ENCODE measurements around the gene NCL. TPM values are rescaled to one million over a fixed set of nuclear protein-coding genes. Genes with fewer than 3 reads are reported as not detected.

NCL gene
- total RNA-seq, 1 experiment from 2014 or later: 557 TPM

- BruUV-seq (replicated peaks): no TSS peak
- Histone ChIP-seq H4K20me1 (ENCODE audit: insufficient read depth) (peaks cover 28% of the 10 kb centered on the region), H3K27ac (no peak overlapping the region), H3K79me2 (ENCODE audit: low read depth) (no peaks in the 10 kb centered on the region), H3K9me2 (ENCODE audit: insufficient read depth) (no peaks in the 10 kb centered on the region), H3K4me3 (no peak overlapping the region), H3K27me3 (ENCODE audit: insufficient read depth, low read depth) (no peaks in the 10 kb centered on the region), H3K4me1 (replicated peaks; ENCODE audit: insufficient read depth) (no peaks in the 10 kb centered on the region), H2AFZ (no peak overlapping the region), H3K9me3 (ENCODE audit: insufficient read depth, low read depth) (no peaks in the 10 kb centered on the region), H3K36me3 (ENCODE audit: low read depth) (peaks cover 8% of the 10 kb centered on the region), H3F3A (ENCODE audit: insufficient read depth, low read depth) (peaks cover 58% of the 10 kb centered on the region), H3K4me2 (no peak overlapping the region)
- no peak for DNase-seq
- POLR2A ChIA-PET (ENCODE audit: unreplicated experiment): interaction anchor here (1.0 kb wide), 1 partner anchor 322 kb away, joined by 4 read pairs; no protein-coding TSS in a partner anchor
- intact Hi-C loops (cut with micrococcal nuclease; ENCODE audit: unreplicated experiment): loop anchor here (10.0 kb wide), 1 partner anchor 626 kb away; no protein-coding TSS in a partner anchor
- CTCF ChIA-PET: interaction anchor here (0.7 kb wide), 1 partner anchor 345 kb away, joined by 11 read pairs; no protein-coding TSS in a partner anchor
- no peak for TF ChIP-seq EZH2 (IDR thresholded peaks at IDR 0.05; ENCODE audit: low read depth)
- no peak for TF ChIP-seq CTCF (conservative IDR thresholded peaks at IDR 0.05)
Observed at GRCh38 chr2:231450548-231450989, 13.7 kb downstream of the NCL start.

DNA sequence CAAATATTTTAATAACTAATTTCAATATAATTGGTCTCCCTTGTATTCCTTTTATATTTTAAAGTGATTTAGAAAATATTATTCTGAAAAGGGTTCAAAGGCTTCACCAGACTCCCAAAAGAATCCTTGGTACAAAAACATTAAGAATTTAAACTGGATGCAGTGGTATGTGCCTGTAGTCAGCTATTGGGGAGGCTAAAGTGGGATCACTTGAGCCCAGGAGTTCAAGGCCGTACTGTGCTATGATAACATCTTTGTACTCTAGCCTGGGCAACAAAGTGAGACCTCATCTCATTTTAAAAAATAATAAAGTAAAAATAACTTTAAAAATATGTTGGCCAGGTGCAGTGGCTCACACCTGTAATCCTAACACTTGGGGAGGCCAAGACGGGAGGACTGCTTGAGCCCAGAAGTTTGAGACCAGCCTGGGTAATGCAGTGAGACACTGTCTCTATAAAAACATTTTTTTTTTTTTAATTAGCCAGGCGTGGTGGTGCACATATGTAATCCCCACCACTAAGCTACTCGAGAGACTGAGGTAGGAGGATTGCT lies 14.7 kb downstream of the NCL start:
- H3K27me3 ChIP-seq (ENCODE audit: insufficient read depth, low read depth): no peaks in the 10 kb centered on the region
- TF ChIP-seq CTCF (conservative IDR thresholded peaks at IDR 0.05) (no peak), EZH2 (IDR thresholded peaks at IDR 0.05; ENCODE audit: low read depth) (no peak)
- DNase-seq: no peak
- H3K36me3 ChIP-seq (ENCODE audit: low read depth): no peaks in the 10 kb centered on the region
- H3F3A ChIP-seq (ENCODE audit: insufficient read depth, low read depth): peaks cover 49% of the 10 kb centered on the region
- BruUV-seq (replicated peaks): no TSS peak
- intact Hi-C loops (cut with micrococcal nuclease; ENCODE audit: unreplicated experiment): loop anchor here (10.0 kb wide), 1 partner anchor 625 kb away; no protein-coding TSS in a partner anchor
- no peaks in the 10 kb centered on the region for H3K9me2 ChIP-seq (ENCODE audit: insufficient read depth)
- H3K9me3 ChIP-seq (ENCODE audit: insufficient read depth, low read depth): no peaks in the 10 kb centered on the region
- ChIA-PET POLR2A (ENCODE audit: unreplicated experiment) (no interaction called here), CTCF (interaction anchor here (0.6 kb wide), 1 partner anchor 1100 kb away, joined by 9 read pairs; no protein-coding TSS in a partner anchor)
- H4K20me1 ChIP-seq (ENCODE audit: insufficient read depth): peaks cover 20% of the 10 kb centered on the region
- H3K4me1 ChIP-seq (replicated peaks; ENCODE audit: insufficient read depth): no peaks in the 10 kb centered on the region
- H3K79me2 ChIP-seq (ENCODE audit: low read depth): no peaks in the 10 kb centered on the region
- H3K27ac ChIP-seq: no peak overlapping the region
- no peak overlapping the region for H3K4me2 ChIP-seq
- H3K4me3 ChIP-seq: no peak overlapping the region
- no peak overlapping the region for H2AFZ ChIP-seq

DNA sequence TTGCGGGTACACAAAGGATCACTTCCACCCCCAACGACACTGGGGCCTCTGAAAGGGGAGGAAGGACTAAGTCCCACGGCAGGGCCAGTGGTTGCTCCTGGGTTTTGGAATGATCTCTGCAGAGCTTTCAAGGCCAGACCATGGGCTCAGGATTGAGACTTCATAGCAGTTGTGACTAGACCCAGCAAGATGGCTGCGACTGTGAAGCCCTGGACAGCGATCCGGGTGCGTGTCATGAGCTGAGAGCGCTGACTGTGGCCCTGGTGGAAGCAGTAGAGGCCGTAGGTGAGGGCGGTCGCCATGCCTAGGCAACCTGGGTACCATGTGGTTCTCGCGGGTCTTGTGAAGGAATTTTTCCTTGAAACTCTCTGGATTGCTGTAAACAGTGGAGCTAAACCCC lies 27.3 kb downstream of the NCL start:
- Histone ChIP-seq H4K20me1 (ENCODE audit: insufficient read depth) (no peaks in the 10 kb centered on the region), H3K9me2 (ENCODE audit: insufficient read depth) (no peaks in the 10 kb centered on the region), H3K9me3 (ENCODE audit: insufficient read depth, low read depth) (no peaks in the 10 kb centered on the region), H3K4me3 (no peak overlapping the region), H3K4me1 (replicated peaks; ENCODE audit: insufficient read depth) (no peaks in the 10 kb centered on the region), H3F3A (ENCODE audit: insufficient read depth, low read depth) (no peaks in the 10 kb centered on the region), H3K27me3 (ENCODE audit: insufficient read depth, low read depth) (no peaks in the 10 kb centered on the region), H3K27ac (no peak overlapping the region), H3K79me2 (ENCODE audit: low read depth) (no peaks in the 10 kb centered on the region), H3K36me3 (ENCODE audit: low read depth) (no peaks in the 10 kb centered on the region), H2AFZ (no peak overlapping the region), H3K4me2 (no peak overlapping the region)
- TF ChIP-seq EZH2 (IDR thresholded peaks at IDR 0.05; ENCODE audit: low read depth): no peak
- no peak for TF ChIP-seq CTCF (conservative IDR thresholded peaks at IDR 0.05)
- DNase-seq: no peak
- no TSS peak for BruUV-seq (replicated peaks)
- intact Hi-C loops (cut with micrococcal nuclease; ENCODE audit: unreplicated experiment): no loop called here
- ChIA-PET POLR2A (ENCODE audit: unreplicated experiment) (no interaction called here), CTCF (no interaction called here)

Measured in PC-9 (cell line).